ENCODE results near the gene SGCD.
A peak's percentile ranks its signal among the peaks of the same experiment; 100 is the strongest.
"Not testable (repeated sequence)": the region's sequence is repeated elsewhere in the genome, so short reads cannot be mapped to it uniquely, and the experiment has no call there.

SGCD gene

DNA sequence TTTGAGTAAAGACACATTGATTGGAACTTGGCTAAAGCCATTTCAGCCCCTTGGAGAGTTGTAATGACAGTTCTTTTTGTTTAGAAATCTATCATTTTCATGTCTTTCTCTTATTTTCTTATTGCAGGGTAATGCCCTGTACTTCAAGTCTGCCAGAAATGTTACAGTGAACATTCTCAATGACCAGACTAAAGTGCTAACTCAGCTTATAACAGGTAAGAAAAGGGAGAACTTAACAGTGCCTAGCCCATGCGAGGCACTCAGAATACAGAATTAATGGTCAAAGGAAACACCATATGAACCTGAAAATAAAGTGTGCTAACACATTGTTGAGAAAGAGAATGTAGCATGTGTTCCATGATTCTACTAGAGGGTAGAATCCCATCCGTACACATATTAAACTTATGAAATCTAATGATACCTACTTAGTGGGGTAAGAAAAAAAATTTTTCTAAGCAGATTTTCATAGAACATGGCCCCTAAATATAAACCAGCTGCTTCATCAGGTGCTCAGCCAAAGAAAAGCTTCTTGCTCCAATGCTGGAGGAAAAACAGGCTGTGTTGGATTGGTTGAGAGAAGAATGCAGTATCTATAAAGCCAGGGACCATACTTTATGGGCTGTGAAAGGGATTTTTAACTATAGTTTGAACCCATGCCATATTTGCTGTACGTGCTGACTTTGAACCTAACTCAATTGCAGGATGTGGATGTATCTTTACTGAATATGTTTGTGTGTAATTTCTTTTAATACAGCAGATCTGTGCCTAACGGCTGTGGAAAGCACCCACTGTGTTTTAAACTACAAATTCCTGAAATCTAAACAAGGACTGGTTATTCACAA lies 262.4 kb downstream of the SGCD start:
- peak; percentile 63 for DNase-seq

DNA sequence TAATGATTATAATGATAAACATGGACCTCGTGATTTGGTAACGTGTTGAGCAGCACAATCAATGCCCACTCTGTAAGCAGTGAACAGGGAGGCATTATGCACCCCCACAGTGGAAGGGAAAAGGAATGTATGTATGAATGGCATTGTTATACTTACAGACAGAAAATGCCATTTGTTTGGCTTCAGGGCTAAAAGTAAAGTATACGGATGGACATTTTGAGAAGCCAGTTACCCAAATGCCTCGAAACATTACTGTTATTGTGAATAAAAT lies 262.9 kb downstream of the SGCD start:
- DNase-seq, result no peak

DNA sequence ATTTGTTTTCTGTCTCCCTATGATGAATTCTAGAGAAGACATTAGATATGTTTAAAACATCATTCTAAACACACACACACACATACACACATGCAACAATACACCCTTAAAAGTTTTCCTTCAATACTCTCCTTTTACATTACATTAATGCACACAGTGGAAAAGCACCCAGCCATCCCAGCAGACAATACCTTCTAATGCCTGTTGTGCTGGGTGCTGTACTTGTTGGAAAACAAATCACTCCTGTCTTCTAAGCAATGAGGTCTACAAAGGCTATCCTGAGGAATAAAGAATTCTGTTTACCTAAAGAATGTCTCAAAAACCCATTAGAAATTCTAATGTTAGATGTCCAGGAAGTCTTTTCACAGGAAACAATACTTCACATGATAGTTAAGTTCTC lies 264.0 kb downstream of the SGCD start:
- no peak for DNase-seq

DNA sequence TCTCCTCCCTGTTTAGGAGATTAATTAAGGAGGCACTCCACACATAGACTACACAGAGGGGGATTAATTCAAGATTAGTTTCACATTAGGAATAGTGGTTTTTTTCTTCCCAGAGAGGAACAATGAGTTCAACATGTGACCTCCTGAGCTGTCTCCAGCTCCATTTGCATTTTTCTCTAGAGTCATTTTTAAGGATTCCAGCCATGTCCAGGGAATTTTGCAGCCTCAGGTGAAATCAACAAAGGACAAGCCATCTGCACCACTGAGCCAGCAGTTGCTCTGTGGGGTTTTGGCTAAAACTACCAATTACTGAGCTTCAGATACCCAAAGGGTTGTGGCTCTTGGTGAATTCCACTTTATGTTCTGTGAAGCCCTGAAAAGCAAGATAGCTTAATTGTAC lies 264.7 kb downstream of the SGCD start:
- DNase-seq, result no peak

DNA sequence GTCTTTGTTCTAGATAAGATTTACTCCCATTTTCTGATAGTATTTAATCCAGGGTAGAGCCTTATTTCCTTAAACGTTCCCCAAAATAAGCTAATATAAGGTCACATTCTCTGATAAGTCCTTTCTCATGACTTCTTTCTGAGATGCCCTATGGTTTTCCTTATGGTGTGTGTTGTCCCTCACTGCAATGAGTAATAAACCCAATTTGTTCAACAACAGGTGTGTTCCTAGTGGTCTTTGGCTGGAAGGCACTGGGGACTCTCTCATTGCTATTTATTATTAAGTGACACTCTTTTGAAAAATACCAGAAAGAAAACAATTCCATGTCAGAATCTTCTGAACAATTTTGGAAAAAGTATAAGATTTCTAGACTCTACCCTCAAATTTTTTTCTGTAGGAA lies 266.6 kb downstream of the SGCD start:
- no peak for DNase-seq

DNA sequence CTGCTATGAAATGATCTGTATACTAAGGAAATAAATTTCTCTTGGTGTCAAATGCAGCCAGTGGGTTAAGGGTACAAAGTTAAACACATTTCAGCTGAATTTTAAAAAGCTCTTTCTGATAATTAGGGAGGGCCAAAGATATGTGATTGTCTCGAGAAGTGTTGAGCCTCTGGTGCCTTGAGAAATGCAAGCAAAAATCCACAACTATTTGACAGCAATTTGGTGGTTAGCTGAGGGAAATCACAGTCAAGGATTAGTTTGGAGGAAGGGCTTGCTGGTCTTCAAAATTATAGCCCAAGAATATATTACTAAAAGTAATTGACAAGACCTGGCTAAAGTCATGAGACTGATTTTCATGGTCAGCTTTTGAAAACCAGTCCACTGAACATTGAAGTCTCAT lies 267.4 kb downstream of the SGCD start:
- DNase-seq, result no peak

DNA sequence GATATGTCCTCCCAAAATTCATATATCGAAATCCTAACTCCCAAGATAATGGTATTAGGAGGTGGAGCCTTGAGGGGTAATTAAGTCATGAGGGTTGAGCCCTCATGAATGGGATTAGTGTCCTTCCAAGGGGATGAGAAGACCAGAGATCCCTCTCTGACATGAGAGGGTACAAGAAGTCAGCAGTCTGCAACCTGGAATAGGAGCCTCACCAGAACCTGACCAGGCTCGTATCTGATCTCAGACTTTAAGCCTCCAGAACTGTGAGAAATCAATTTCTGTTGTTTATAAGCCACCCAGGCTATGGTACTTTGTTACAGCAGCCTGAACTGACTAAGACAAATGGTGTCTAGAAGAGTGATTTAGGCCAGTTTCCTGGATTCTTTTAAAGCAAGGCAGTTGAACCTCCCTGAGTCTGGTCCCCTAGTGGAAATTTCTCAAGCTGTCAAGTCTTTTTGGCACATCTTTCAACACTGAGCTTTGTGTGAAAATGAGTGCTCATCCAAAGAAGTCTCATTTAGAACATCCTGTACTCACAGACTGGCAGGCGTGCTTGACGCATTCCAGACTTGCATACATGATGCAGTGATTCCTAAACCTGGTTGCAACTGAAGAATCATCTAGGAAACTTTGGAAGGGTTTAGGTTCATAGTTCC lies 268.3 kb downstream of the SGCD start:
- peak; percentile 43 for DNase-seq

DNA sequence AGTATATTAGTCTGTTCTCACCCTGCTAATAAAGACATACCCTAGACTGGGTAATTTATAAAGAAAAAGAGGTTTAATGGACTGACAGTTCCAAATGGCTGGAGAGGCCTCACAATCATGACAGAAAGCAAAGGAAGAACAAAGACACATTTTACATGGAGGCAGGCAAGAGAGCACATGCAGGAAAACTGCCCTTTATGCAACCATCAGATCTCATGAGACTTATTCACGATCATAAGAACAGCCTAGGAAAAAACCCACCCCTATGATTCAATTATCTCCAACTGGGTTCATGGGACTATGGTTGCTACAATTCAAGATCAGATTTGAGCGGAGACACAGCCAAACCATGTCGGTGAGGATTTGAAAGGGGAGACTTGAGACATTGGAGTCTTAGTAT lies 270.3 kb downstream of the SGCD start:
- no peak for DNase-seq

DNA sequence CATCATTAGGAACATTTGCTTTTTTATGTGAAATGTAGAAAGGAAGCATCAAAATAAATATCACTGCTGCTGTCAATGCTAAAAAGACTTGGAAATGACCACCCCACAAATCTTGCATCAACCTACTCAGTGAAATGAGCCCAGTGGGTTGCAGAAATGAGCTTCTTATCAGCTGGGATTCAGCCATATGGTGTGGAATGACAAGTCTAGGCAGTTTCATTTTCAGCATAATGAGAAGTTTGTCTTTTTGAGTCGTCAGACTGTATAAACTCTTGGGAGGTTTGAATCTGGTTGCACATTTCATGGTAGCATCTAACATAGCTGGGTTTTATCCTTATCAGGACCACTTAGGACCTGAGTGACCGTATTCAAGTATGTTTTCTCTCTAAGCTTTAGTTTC lies 272.0 kb downstream of the SGCD start:
- DNase-seq, result no peak

DNA sequence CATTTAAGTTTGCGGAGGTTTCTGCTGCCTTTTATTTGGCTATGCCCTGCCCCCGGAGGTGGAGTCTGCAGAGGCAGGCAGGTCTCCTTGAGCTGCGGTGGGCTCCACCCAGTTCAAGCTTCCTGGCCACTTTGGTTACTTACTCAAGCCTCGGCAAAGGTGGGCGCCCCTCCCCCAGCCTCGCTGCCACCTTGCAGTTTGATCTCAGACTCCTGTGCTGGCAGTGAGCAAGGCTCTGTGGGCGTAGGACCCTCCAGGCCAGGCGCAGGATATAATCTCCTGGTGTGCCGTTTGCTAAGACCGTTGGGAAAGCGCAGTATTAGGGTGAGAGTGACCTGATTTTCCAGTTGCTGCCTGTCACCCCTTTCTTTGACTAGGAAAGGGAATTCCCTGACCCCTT lies 283.6 kb downstream of the SGCD start:
- DNase-seq, result not testable (repeated sequence)

DNA sequence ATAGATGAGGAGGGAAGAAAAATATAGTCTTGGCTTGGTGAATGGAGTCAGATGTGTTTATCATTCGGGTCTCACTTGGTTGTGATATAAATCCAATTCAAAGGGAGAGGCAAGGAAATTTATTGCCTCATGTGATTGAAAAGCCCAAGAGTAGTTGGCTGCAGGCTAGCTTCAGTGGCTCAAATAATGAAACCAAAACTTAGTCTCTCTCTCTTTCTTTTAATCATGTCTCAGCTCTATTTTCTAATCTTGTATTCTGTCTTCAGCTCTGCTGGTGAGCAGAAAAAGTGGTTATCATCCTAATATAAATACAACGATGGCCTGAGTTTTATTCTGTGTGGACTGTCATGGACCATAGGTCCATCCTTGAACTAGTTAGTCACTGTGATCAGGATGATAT lies 288.9 kb downstream of the SGCD start:
- no peak for DNase-seq

DNA sequence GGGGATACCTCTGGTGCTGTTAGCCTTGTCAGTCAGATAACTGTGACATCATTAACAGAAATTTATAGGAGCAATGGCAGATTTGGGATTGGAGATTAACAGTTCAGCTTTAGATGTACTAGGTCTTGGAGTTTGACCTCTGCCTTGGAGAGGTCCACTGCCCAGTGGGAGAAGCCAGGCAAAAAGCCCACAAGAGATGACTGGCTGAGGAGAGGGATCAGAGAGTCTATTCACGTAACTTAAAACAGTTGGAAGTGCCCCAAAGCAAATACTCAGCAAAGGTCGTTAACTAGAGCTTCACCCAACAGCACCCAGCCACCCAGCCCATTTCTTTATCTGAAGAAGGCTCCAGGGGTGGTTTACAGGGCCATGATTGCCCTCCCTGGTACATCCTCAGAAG lies 290.5 kb downstream of the SGCD start:
- DNase-seq, result no peak

DNA sequence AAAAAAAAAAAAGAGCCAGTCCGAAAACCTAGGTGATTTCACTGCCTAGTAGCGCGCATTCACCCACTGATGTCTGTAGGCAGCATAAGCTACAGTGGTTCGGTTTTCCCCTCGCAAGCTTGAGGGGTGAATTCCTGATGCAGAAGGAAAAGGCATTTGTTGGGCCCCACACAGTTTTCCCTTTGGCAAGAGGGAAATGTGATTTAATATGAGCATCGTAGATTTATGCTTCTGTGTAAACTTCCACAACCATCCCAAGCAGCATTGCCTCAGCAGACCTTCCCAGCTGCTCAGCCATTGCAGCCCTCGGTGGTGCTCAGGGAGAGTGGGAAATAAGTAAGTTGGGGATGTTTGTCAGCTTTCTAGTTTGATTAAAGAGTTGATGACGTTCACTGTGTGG lies 291.6 kb downstream of the SGCD start:
- no peak for DNase-seq

DNA sequence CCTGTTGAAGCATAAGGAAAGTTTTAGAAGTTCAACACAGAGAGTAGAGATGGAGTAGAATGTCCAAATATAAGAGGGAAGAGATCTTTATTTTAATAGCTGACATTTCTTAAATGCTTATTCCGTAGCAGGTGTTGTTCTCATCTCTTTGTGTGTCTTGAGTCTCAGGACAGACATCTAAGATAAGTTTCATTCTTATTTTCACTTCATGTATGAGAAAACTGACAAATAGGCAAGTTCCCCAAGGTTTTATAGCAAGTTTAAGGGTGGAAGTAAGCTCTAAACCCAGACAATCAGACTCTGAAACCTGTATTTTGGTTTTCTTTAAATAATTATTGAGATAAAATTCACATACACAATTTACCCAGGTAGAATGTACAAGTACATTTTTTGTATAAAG lies 294.8 kb downstream of the SGCD start:
- DNase-seq, result no peak

DNA sequence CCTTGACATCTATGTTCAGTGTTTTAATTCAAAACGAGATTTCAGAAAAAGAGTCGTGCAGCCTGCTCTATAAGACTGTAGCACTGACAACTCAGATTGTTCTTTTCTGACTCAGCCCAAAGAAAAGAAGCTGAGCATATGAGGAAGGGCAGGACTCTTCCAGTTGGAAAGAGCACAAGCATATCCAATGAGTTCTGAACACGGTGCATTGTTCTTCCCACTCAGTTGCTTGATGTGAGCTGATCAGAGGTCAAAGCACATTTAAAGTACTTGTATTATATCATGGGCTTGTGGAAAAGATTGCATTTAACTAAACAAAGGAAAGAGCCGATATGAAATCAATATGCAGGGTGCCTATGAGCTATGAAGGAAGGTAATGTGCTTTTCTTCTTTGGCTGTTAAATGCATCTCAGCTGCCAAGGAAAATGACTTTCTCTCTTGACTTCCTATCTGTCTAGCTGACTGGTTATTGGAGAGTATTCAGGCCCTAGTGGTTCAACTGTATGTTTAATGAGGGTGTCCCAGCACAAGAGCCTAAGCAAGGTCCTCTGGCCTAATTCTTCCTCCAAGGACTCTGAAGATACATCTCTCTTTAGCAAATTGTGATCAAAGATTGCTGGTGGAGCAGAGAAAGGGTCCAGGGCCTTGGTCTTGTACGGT lies 296.5 kb downstream of the SGCD start:
- no peak for DNase-seq

DNA sequence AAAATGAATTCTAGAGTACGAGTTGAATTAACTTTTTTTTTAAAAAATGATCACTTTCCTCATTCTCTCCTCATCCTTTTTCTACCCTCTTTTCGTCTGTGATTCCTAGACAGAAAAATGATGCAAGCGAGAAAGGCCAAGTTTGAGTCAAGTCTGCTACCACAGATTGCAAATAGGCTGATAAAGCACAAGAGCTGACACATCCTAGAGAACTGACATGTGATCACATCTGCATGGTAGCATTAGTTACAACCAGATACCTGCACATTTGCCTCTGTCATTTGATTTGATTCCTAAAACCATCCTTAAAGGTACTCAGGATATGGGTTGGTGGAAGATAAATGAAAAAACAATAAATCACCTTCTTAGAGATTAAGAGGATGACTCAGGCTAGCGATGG lies 297.7 kb downstream of the SGCD start:
- no peak for DNase-seq

DNA sequence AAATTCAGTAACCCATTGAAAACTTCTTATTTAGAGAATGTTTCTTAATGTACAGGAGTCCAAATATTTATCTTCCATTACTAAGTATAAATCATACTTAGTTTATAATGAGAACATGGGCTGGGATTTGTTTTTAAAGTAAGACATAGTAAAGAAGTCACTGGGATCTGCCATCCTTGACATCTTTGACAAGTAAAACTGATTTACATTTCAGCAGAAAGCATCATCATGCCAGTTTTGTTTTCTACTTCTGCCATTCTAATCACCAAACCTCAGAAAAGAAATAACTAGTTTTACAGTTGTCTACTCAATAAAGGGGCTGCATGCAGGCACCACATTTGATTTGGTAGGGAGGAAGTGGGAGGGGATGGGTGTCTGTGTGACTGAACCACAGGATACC lies 301.5 kb downstream of the SGCD start:
- DNase-seq, result no peak

DNA sequence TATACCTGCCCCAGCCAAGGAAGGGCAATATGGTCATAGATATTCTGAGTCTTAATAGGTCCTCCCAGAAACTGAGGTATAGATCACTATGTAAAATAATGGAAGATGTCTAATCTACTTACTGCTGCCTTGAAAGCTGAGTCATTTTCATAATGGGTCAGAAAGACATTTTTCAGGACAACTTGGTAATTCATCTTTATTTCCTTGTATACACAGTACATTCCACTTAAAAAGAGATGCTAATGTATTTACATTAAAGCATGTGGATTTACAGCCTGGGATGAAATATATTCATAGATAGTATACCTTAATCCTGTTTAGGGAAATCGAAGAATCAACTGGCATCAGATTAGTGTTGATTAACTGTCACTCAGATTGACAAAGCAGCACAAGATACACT lies 304.0 kb downstream of the SGCD start:
- no peak for DNase-seq

DNA sequence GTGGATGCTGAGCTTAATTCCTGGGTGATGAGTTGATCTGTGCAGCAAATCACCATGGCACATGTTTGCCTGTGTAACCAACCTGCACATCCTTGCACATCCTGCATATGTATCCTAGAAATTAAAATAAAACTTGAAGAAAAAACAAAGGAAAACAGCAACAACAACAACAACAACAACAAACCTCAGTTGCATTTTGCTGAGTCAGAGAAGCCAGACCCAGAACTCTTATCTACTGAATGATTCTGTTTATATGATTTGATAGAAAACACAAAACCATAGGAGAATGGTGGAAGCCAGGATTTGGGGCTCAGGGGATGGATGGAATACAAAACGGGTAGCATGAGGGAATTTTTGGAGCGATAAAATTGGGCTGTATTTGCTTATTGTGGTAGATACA lies 307.3 kb downstream of the SGCD start:
- DNase-seq, result no peak

DNA sequence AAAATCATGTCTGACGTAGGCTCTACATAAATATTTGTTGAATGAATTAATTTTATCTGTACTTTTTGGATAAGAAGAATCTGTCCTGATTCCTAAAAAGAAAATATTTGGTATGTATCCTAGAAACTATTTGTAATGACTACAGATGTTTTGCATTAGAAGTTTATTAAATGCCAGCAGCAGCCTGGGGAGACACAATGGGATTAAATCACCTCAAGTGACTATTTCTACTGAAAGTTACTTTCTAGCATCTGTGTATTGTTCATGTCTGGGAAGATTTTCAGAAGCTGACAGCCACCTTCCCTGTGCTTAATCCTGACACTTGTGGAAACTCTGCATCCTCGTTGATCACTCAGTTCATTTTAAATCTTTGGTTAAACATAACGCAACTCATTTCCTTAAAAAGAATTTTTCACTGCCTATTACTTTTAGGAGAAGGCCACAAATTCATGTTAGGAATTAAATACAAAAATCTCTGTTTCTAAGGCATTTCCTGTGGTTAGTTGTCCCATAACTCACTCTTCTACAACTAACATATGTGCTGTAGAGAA lies 313.8 kb downstream of the SGCD start:
- peak; percentile 55 for DNase-seq

DNA sequence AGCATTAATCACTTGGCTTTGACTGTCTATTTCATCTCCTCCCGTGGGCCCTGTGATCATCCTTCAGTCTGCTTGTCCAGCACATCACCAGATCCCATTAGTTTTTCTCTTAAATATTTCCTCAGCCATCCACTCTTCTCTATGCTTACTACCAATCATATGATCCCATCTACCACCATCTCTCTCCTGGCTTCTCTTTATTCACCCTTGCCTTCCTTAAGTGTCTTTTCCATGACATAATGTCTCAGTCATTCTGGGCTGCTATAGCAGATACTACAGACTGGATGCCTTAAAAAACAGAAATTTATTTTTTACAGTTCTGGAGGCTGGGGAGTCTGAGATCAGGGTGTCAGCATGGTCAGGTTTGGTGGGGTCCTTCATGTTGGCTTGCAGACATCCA lies 314.7 kb downstream of the SGCD start:
- no peak for DNase-seq

DNA sequence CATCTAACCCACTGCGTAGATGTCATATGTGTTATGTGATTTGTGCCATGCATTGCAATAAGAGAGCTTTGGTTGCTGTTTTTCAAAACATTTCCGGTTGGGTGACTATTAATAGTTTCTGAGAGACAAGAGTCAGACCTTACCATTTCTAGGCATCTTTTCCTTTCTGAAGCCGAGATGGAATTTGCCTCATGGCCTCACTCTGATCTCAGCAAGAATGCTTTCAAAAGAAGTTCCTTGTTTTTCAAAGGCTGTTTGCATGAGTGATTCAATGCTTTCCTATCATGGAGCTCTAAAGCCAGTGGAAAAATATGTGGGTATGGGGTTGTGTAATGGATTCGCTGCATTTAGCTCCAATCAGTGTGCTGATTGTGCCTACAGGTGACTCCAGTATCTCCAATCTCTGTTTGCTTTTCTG lies 320.1 kb downstream of the SGCD start:
- DNase-seq, result no peak

DNA sequence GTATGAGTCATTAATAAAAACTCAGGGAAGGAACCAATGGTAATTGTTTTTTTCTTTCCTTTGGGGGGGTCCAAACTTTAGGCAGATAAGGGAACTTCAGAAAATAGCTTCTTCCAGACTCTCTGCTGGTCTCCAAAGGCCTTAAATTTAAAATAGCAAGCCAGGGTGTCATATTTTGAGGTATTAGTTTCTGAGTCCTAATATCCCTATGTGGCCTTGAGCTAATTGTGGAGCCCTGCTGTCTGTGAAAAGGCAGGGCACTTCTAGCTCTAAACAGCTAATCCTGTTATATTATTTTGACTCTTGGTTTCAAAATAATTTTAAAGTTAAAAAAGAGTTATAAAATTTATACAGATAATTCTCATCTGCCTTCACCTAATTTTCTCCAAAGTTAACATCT lies 327.5 kb downstream of the SGCD start:
- no peak for DNase-seq

DNA sequence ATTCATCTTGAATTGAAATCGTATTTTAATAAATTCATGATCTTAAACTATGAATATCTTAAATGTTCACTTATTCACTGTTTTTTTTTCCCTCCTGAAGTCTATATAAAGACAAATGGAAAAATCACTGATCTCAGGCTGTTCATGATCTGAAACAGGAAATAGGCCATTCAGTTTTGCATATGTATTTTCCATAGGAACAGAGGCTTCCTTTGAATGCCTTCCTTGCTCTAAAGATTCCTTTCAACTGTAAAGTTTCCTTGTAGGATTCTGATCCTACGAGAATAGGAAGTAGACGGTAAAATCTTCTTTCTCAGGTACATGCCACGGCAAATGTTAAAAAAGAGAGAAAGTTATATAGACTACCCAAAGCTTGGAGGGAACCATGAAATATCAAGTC lies 328.8 kb downstream of the SGCD start:
- DNase-seq, result no peak
